WERI-Rb-1 (cell line): ENCODE results near the gene MISP.

Experiments used
- DNase-seq: peaks from one replicate; pipeline ENCODE4 v3.0.0-alpha.2; 2020
- H3K27ac ChIP-seq: fragments of 250-450 bp; sonication (Bioruptor Pico); 2 replicates; pipeline ENCODE4 v1.5.1; 2020; ENCODE audit warnings: mild to moderate bottlenecking, moderate library complexity
- H3K27me3 ChIP-seq: fragments of 250-450 bp; sonication (Bioruptor Pico); 2 replicates; pipeline ENCODE4 v1.5.1; 2021; ENCODE audit warnings: mild to moderate bottlenecking, low read depth, moderate library complexity; ENCODE audit not compliant: insufficient read depth, severe bottlenecking
- H3K36me3 ChIP-seq: fragments of 250-450 bp; sonication (Bioruptor Pico); 2 replicates; pipeline ENCODE4 v1.5.1; 2020; ENCODE audit warnings: mild to moderate bottlenecking, moderate library complexity
- H3K4me3 ChIP-seq: 2 replicates; pipeline ENCODE4 v1.5.1; 2011; ENCODE audit warnings: low read depth, mild to moderate bottlenecking, control low read depth, low read length
- H3K9me3 ChIP-seq: fragments of 250-450 bp; sonication (Bioruptor Pico); 2 replicates; pipeline ENCODE4 v1.5.1; 2021; ENCODE audit warnings: mild to moderate bottlenecking, moderate library complexity; ENCODE audit not compliant: severe bottlenecking
- TF ChIP-seq, protein P1 (sequence below): IDR thresholded peaks from 2 replicates; pipeline ENCODE4 v1.5.1; 2011; ENCODE audit warnings: low read depth, mild to moderate bottlenecking, control low read depth, inconsistent platforms, low read length

Gene MISP

DNA sequence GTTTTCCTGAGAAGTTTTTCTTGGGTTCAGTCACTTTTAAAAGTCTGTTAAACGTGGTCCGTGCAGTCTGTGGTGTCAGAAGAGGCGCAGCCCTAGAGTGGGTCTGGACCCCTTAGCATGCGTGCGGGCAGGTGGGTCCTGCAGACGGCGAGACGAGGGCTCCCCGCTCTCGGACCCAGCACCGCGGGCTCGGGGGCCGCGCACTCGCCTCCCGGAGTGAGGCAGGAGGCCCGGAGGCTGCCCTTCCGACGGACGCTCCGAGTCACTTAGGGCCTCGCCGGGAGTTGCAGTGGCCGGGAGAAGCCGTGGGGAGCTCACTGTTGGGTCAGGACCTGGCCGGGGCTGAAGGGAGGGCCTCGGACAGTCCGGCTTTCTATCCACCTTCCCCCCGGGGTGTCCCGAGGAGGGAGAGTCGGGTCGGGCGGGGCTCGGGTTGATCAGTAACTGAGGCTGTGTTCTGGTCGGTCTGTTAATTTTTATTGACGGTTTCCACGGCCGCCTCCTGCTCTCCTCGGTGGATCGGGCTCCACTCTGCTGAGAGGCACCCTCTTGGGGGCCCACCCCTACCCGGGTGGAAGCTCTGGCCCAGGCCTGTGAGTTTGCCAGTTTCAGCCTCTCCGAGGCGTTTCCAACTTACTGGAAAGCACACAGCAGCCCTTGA, 47.6 kb downstream of the MISP start:
- no peak for DNase-seq
- Histone ChIP-seq H3K27me3 (no peaks in the 10 kb centered on the region), H3K36me3 (peaks cover 55% of the 10 kb centered on the region), H3K9me3 (no peaks in the 10 kb centered on the region), H3K4me3 (peak overlapping the region; percentile 63), H3K27ac (peak overlapping the region; percentile 95)
- TF ChIP-seq, protein P1, sequence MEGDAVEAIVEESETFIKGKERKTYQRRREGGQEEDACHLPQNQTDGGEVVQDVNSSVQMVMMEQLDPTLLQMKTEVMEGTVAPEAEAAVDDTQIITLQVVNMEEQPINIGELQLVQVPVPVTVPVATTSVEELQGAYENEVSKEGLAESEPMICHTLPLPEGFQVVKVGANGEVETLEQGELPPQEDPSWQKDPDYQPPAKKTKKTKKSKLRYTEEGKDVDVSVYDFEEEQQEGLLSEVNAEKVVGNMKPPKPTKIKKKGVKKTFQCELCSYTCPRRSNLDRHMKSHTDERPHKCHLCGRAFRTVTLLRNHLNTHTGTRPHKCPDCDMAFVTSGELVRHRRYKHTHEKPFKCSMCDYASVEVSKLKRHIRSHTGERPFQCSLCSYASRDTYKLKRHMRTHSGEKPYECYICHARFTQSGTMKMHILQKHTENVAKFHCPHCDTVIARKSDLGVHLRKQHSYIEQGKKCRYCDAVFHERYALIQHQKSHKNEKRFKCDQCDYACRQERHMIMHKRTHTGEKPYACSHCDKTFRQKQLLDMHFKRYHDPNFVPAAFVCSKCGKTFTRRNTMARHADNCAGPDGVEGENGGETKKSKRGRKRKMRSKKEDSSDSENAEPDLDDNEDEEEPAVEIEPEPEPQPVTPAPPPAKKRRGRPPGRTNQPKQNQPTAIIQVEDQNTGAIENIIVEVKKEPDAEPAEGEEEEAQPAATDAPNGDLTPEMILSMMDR = no peak

DNA sequence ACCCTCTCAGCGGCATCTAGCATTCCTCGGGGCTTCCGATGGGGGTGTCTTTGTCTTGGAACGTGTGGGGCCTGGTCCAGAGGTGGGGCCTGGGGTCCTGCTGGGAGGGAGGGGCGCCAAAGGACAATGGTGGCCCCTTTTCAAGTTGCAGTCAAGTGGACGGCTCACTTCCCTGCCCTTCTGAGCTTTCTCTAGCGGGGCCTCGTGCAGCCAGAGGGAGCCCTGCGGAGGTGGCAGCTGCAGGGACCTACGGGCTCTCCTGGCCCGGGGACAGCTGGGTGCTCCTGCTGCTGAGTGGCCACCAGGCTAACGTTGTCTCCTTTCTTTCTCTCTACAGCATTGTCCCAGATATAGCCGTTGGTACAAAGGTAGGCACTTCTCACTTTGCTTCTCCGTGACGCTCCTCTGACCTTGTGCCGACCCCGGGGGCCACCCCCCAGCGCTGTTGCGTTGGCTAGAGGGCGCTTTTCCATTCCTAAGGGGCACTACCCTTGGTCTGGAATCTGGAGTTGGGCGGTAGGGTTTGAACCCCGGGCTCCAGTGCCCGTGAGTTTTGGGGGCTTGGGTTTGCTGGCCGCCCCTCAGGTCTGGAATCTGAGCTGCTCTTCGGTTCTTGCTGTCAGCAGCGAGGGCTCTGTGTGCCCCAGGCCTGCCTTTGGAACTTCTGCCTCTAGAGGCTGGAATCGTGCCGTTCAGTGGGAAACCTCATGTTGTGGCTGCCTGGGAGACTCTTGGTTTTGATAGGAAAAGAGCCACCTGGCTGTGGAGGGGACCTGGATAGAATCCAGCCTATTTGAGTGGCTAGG, 48.4 kb downstream of the MISP start:
- TF ChIP-seq, protein P1 = peak; percentile 46
- Histone ChIP-seq H3K36me3 (peaks cover 63% of the 10 kb centered on the region), H3K27ac (peak overlapping the region; percentile 95), H3K27me3 (no peaks in the 10 kb centered on the region), H3K9me3 (no peaks in the 10 kb centered on the region), H3K4me3 (peak overlapping the region; percentile 63)
- DNase-seq = no peak

DNA sequence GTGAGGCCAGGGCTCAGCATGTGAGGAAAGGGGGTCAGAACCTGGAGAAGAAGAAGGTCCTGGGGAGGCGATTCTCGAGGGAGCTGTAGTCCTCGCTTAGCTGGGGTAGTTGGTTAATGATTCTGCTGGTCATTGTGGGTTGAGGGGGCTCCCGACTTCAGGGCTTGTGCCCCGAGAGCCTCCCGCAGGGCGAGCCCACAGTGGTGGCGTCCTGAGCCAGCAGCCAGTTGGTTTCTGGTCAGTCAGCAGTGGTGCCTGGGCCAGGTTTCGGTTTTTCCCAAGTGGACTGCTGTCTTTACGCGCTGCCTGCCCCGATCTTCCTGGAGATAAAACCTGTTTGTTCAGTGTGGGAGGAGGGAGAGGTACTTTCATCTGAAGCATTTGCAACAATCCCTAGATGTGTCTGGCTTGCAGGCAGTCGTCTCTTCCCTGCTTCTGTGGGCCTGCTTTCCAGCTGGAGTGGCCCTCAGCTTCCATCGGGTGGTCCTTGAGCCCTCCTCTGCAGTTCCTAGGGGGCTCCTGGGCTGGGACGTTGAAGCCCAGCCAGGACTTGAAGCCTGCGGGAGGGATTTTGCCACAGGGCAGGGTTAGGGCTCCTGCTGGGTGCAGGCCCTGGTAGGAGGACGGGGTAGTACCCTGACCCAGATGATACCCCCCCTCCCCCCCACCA, 49.6 kb downstream of the MISP start:
- H3K4me3 ChIP-seq = no peak overlapping the region
- DNase-seq = no peak
- H3K27ac ChIP-seq = no peak overlapping the region

DNA sequence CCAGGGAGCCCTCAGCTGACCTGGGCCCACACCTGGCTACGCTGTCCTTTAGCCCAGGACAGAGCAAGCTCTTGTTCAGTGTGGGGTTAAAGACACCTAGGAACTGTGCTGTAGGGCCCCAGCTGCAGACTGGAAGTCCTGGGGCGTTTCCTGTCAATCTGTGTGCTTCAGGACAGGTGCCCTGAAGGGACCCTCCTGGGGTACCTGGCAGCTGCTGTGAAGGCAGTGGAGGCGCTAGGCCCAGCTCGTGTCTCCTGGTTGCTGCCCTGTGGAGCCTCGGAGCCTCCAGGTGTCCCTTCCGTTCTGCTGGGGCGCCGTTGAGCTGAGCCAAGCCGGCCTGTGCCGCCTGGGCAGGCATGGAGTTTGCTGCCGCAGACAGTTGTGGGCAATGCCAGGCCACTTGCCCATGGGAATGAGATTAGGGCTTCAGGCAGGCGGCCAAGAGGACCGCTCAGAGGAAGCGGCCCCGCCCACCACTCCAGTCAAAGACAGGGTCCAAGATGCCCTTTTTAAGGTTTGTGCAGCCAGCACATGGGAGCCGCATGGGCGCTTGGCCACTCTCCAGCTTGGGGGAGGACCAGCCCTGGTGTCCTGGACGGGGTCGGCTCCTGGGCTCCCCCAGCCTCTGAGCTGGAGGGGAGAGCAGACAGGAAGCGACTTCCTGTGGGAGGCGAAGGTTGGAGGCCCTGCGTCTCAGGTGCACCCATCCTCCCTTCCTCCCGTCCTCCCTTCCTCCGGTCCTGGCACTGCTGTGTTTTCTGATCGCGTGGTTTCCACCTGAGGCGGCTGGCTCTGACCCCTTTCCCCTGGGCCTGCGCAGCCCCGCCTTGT, 50.3 kb downstream of the MISP start:
- Histone ChIP-seq H3K36me3 (peaks cover 82% of the 10 kb centered on the region), H3K9me3 (no peaks in the 10 kb centered on the region), H3K4me3 (no peak overlapping the region), H3K27ac (no peak overlapping the region), H3K27me3 (no peaks in the 10 kb centered on the region)
- no peak for DNase-seq
- TF ChIP-seq, protein P1 = no peak

More for the DNA sequence above, 49.6 kb downstream of the MISP start:
- TF ChIP-seq, protein P1 = no peak
- Histone ChIP-seq H3K27me3 (no peaks in the 10 kb centered on the region), H3K36me3 (peaks cover 75% of the 10 kb centered on the region), H3K9me3 (no peaks in the 10 kb centered on the region)

DNA sequence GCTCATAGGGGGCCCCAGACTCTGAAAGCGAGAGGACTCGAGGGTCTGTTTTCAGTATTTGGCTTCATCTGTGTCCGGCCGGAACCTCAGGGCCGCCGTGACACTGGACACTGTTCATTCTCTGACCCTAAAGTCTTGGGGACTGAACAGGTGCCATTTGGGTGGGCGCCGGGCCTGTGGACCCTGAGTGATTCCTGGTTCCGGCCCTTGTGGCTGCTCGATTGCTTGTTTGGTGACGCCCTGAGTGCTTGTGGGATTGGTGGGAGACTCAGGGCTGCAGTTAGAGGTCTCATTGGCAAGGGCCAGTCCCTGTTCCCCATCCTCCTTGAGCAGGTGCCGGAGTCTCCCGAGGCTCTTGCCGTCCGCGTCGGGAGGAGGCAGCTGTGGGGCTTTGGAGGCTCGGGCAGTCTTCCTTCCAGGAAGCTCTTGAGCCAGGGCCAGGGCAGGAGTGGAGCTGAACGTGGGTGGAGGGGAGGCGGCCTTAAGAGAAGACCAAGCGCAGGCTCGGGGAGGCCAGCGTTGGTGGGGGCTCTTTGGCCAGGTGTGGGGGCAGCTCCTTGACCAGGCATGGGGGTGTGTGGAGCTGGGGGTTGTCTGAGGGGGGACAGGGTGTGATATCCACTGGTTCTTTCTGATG, 51.1 kb downstream of the MISP start:
- H3K27ac ChIP-seq = no peak overlapping the region
- H3K9me3 ChIP-seq = no peaks in the 10 kb centered on the region
- H3K36me3 ChIP-seq = peaks cover 90% of the 10 kb centered on the region
- no peak for DNase-seq
- no peaks in the 10 kb centered on the region for H3K27me3 ChIP-seq
- no peak overlapping the region for H3K4me3 ChIP-seq
- TF ChIP-seq, protein P1 = no peak
